Erythroblast (primary cell): ENCODE data around the gene RAP1GAP2.

Experiments used
- GATA1 ChIP-seq: IDR thresholded peaks from 2 replicates; pipeline ENCODE4 v1.6.1; 2011; ENCODE audit warnings: low read depth, mild to moderate bottlenecking, control low read depth, low read length, moderate library complexity
- POLR2A ChIP-seq: IDR thresholded peaks from 2 replicates; pipeline ENCODE4 v1.6.1; 2011; ENCODE audit warnings: mild to moderate bottlenecking, low read length

GRCh38 chr17:2849327-2849670, 53.1 kb downstream of the RAP1GAP2 start:
- TF ChIP-seq POLR2A (no peak), GATA1 (no peak)
